ENCODE measurements around the gene CCIN.

GRCh38 chr9:36137392-36138004 is 31.7 kb upstream of the CCIN start:
- TF ChIP-seq, protein P1, sequence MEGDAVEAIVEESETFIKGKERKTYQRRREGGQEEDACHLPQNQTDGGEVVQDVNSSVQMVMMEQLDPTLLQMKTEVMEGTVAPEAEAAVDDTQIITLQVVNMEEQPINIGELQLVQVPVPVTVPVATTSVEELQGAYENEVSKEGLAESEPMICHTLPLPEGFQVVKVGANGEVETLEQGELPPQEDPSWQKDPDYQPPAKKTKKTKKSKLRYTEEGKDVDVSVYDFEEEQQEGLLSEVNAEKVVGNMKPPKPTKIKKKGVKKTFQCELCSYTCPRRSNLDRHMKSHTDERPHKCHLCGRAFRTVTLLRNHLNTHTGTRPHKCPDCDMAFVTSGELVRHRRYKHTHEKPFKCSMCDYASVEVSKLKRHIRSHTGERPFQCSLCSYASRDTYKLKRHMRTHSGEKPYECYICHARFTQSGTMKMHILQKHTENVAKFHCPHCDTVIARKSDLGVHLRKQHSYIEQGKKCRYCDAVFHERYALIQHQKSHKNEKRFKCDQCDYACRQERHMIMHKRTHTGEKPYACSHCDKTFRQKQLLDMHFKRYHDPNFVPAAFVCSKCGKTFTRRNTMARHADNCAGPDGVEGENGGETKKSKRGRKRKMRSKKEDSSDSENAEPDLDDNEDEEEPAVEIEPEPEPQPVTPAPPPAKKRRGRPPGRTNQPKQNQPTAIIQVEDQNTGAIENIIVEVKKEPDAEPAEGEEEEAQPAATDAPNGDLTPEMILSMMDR (IDR thresholded peaks at IDR 0.05) = no peak
- TF ChIP-seq SIN3A (IDR thresholded peaks at IDR 0.05; ENCODE audit: borderline replicate concordance, insufficient read depth, low read depth, low read length) (no peak), POLR2AphosphoS5 (IDR thresholded peaks at IDR 0.05; ENCODE audit: low read depth, low read length) (no peak)

All from Panc1 (cell line).